A549 (cell line): ENCODE results near the gene TSN.

Source experiments
- CHD2 ChIP-seq: fragments of 150-350 bp; IDR thresholded peaks from 2 replicates; pipeline ENCODE4 v1.6.1; 2014; ENCODE audit warnings: low read length; ENCODE audit not compliant: partially characterized antibody
- CHD4 ChIP-seq: fragments of 200-600 bp; sonication (generic); IDR thresholded peaks from 2 replicates; pipeline ENCODE4 v1.6.1; 2016; ENCODE audit warnings: antibody characterized with exemption, mild to moderate bottlenecking, borderline replicate concordance
- CTCF ChIP-seq: fragments of >200 bp; sonication (Bioruptor Twin); formaldehyde crosslinking; IDR thresholded peaks from 3 replicates; pipeline ENCODE4 v1.5.1; 2016
- EP300 ChIP-seq, 2 experiments: fragments of >200 bp; sonication (Bioruptor Twin); formaldehyde crosslinking; IDR thresholded peaks; 2 replicates in 1 of 2; 3 replicates in 1 of 2; pipeline ENCODE4 v1.6.1; 2016 to 2017
- ESRRA ChIP-seq: fragments of 150-350 bp; IDR thresholded peaks from 2 replicates; pipeline ENCODE4 v1.6.1; 2014; ENCODE audit warnings: mild to moderate bottlenecking, low read length, borderline replicate concordance
- KDM1A ChIP-seq: fragments of 200-600 bp; sonication (generic); IDR thresholded peaks from 2 replicates; pipeline ENCODE4 v1.6.1; 2016; ENCODE audit warnings: low read depth, mild to moderate bottlenecking
- MAX ChIP-seq: IDR thresholded peaks from 2 replicates; pipeline ENCODE4 v1.6.1; 2012
- PBX3 ChIP-seq: IDR thresholded peaks from 2 replicates; pipeline ENCODE4 v1.6.1; 2012
- POLR2A ChIP-seq: IDR thresholded peaks from 2 replicates; pipeline ENCODE4 v1.6.1; 2012; ENCODE audit warnings: mild to moderate bottlenecking, low read length
- POLR2AphosphoS2 ChIP-seq: conservative IDR thresholded peaks from 2 replicates; pipeline ENCODE4 v1.6.1; 2012; ENCODE audit warnings: low read length, improper control_type of control experiment, inconsistent platforms
- USF2 ChIP-seq: fragments of 450-650 bp; IDR thresholded peaks from 2 replicates; pipeline ENCODE4 v1.6.1; 2014; ENCODE audit warnings: antibody characterized with exemption
- ZFP36 ChIP-seq: fragments of 450-650 bp; IDR thresholded peaks from 2 replicates; pipeline ENCODE4 v1.6.1; 2014; ENCODE audit warnings: borderline replicate concordance; ENCODE audit not compliant: partially characterized antibody

GRCh38 chr2:121798617-121799016 lies 43.2 kb downstream of the TSN start:
- TF ChIP-seq KDM1A = no peak
- TF ChIP-seq MAX = no peak
- TF ChIP-seq ESRRA = no peak
- TF ChIP-seq EP300 (IDR thresholded peaks at IDR 0.05) = no peak
- TF ChIP-seq POLR2A = no peak
- no peak for TF ChIP-seq CTCF
- no peak for TF ChIP-seq POLR2AphosphoS2
- TF ChIP-seq CHD4 = no peak
- no peak for TF ChIP-seq USF2
- no peak for TF ChIP-seq CHD2
- TF ChIP-seq PBX3 = no peak
- no peak for TF ChIP-seq ZFP36
